Measurements from ENCODE around the gene CAMKK1.
"Not testable (repeated sequence)": the region's sequence is repeated elsewhere in the genome, so short reads cannot be mapped to it uniquely, and the experiment has no call there.

CAMKK1 gene

DNA sequence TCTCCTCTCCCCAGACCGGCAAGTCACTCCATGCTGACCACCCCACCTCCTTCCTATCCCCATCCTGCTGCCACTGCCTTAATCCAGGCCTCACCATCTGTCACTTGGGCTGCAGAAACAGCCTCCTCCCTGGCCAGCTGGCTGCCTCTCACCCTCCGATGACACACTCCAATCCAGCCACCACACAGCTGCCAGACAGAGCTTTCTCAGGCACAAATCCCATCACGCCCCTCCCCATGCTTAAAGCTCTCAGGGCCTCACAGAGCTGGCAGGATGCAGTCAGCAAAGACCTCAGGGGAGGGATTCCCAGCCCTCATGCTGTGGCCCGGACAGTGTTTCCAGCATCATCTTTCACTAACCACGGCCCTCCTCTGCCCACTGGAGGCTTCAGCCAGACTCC is 13.7 kb downstream of the CAMKK1 start:
- no peak for DNase-seq (ENCODE audit: low spot score)

DNA sequence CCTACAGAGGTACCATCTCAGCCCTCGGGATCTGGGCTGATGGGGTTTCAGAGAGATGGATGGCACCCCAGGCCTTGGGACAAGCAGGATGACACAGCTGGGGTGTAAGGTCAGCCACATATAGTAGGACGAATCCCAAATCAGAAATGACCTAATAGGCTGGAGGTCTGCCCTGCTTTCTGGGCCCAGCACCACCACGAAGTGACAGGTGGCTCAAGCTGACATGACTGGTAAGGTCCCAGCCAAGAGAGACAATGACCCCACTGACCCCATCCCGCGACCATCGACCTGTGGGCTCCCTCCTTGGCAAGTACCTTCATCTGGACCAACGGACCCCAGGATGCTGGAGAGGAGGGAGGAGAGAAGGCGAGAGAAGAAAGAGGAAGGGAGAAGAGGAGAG is 15.6 kb downstream of the CAMKK1 start:
- no peak for DNase-seq (ENCODE audit: low spot score)

DNA sequence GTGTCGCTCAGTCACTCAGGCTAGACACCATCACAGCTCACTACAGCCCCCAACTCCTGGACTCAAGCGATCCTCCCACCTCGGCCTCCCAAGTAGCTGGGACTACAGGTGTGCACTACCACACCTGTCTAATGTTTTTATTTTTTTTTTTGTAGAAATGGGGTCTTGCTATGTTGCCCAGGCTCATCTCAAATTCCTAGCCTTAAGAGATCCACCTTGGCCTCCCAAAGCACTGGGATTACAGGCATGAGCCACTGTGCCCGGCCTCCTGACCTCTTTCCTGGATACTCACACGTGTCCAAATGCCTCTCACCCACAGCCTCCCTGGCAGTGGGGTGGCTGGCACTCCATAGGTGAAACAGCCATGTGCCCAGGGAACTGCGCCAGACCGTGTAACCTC is 17.5 kb downstream of the CAMKK1 start:
- DNase-seq (ENCODE audit: low spot score) = no peak

DNA sequence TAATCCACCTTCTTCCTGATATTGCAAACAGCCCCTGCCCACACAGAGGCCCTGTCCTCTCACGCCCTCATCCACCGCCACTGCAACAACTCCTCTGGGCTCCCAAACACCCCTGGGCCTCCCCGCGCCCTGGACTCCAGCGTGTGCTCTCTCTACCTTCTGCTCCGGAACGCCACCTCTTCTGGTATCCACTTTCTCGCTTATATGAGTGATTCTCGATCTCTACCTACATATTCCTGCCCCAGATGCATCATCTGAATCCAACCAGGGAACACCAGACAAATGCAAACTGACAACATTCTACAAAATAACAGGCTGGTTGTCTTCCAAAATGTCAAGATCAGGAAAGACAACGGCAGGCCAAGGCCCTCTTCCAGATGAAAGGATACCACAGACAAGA is 19.0 kb downstream of the CAMKK1 start:
- DNase-seq (ENCODE audit: low spot score) = no peak

DNA sequence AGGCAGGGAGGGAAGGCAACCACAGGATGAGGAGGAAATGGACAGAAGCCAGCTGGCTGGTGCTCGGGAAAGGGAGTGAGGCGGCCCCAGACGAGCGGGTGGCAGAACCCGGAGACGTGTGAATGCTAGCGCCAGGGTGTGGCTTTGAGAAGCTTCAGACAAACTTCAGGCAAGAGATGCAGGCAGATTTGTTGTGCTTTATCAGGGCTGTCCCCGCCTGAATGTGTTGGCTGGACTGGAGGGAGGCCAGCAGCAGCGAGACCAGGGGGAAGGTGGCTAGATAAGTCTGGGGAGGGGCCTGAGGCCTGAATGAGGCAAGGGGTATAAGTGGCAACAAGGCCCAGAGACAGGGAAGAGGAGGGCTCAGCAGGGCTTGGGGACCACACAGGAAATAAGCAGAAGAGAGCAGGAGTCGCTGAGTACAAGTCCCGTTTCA is 22.0 kb downstream of the CAMKK1 start:
- DNase-seq (ENCODE audit: low spot score) = no peak

DNA sequence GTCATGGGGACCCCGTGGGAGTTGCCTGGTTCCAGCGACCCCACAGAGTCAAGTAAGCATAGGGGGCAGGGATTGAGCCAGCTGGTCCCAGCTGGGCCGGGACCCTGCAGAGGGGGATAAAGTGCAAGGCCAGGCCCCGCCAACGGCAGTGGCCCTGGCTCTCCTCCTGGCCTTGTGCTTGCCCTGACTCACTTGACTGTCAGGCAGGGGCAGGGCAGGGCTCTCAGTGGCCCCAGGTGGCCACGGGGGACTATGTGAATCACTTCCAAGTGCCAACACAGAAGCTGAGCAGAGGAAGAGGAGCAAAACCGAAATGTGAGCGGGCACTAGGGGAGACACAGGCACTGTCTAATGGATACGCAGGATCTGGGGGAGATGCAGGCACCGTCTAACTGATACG is 25.2 kb downstream of the CAMKK1 start:
- DNase-seq (ENCODE audit: low spot score) = no peak

DNA sequence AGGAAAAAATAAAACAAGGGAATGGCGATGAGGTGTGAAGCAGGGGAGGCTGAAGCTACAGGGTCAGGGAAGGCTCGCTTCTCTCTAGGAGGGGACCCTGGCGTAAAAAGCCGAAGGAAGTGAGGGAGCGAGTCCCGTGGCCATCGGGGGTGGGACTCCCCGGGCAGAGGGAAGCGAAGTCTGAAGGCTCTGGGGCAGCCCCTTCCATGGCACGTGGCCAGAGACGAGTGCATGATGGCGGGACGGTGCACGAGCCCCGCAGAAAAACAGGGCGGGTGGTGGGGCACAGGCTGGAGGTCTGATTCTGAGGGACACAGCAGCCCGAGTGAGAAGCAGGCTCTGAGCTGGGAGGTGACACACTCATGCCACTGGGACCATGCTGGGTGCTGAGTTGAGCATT is 25.7 kb downstream of the CAMKK1 start:
- no peak for DNase-seq (ENCODE audit: low spot score)

DNA sequence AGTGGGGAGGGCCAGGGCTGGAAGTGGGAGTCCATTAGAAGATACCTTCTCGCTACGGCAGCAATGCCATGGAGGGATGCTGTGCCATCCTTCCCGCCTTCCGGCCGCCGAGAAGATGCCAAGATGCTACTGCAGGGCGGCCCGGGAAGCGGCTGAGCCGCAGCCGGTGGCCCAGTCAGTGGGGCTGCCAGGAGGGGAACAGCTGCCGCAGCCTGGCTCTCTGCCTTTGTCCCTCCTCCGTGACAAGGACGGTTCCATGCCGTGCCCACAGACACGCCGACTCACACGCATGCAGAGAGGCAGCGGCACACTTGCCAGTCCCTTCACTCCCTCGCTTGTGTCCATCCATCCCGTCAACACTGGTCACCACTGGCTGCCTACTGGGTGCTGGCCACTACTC is 26.6 kb downstream of the CAMKK1 start:
- DNase-seq (ENCODE audit: low spot score) = no peak

DNA sequence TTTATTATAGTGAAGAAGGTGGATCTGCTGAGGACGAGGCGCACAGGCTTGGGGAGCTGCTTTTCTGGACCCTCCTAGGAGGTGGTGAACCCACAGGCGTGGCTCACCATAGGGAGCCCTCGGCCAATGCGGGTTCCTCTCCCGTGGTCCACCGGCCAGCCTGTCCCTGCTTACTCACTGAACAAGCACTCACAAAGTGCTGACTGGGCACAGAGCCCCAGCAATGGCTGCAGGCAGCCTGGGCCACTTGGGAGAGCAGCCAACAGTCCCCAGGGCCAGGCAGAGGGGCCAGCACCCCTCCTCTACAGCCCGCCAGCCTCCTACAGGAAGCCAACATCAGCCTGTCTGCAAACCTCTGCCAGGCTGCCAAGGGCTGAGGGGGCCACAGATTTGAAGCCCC is 27.7 kb downstream of the CAMKK1 start:
- no peak for DNase-seq (ENCODE audit: low spot score)

DNA sequence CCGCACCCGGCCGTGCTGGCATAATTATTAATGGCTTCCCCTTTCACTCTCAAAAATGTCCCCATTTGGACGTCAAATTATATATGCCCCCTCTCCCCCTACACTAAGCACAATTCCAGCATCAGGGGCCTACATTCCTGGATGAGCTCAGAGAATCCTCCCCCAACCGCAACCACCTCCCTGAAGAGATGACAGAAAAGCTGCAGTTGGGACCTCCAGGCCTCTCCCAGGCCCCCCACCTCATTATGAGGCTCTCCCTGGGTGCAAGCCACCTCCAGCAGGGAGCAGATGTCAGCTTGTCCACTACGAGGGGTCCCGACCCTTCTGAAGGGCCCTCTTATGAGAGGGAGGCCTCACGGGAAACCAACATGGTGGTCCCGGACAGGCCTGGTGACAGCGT is 28.3 kb downstream of the CAMKK1 start:
- no peak for DNase-seq (ENCODE audit: low spot score)

DNA sequence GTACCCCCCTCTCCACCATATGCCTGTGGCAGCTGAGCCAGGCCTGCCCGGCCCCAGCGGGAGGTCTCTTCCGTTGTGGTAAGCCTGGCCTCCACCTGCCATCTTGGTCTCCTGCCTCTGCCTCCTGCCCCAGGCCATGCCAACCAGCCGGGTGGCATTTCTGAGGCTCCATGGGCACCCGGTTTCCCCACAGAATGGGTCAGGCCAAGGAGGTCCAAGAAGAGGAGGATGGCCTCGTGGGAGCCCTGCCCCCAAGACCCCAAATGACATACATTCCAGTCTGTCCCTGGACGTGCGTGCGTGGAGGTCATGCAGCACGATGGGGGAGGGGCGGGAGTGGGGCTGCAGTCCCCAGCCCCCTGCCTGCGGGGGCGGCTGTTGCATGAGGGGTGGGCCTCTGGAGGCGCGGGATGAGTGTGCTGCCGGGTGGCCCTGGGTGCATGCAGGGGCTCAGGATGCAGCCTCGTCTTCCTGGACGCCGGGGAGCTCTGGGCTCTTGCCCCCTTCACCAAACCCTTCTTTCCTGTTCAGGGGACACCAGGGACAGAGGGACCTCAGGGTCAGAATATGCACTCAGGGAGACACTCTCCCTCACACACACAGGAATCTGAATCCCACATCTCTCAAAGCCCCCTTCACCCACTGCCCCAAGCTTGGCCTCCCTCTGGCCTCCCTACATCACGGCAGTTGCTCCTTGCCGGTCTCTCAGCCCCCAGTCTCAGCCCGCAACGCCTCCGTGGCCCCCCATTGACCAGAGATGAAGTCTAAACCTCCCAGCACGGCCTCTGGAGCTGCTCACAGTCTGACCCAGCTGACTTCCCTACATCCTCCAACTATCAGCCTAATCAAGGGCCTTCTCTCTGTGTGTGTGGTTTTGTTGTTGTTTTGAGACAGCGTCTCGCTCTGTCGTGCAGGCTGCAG is 30.8 kb downstream of the CAMKK1 start:
- DNase-seq (ENCODE audit: low spot score) = no peak

DNA sequence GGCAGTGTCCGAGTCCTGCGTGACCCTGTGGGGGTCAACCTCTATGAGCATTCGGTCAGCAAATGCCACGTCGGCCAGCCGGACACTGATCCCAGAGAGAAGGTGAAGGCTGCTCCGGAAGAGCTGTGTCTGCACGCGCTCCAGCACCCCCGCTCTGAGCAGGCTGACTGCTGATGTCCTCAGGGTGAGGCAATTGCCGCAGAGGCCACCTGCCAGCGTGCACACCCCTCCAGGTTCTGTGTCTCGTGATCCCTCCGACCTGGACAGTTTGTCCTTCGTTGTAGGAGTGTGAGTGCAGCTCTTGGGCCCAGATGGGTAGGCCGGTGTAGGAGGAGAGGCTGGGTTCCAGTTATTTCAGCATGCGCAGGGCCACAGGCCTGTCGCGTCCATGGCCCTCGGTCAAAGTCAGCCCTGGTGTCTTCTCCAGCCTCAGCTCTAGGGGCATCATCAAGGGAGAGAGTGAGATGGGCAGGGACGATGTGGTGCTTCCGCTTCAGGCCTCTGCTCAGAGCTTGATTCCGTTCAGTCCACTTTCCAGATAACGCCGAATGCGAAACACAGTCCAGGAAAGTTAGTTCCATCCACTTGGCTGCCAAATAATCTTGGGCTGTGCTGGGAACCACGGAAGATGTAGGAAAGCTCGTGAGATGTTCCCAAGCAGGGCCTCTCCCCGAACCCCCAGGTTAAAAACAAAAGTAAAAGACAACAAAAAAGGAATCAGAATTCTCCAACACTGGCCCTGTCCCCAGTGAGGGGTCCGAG is 31.7 kb downstream of the CAMKK1 start:
- DNase-seq (ENCODE audit: low spot score) = no peak

DNA sequence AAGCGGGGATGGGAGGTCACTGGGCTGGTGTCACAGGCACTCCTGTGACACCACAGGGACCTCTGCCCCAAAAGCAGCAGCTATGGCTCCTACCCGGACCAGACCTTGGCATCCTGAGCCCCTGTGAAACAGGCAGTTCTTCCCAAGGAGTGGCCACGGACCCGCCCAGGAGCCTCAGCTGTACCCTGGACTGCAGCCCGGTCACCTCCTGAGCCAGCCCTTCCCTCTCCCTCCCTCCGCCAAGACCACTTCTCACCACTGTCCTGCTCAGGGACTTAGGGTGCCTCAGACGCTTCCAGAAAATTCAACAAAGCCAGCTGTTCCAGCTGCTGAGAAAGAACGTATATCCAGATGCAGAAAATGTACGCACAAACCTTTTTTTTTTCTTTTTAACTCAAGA is 32.9 kb downstream of the CAMKK1 start:
- no peak for DNase-seq (ENCODE audit: low spot score)

DNA sequence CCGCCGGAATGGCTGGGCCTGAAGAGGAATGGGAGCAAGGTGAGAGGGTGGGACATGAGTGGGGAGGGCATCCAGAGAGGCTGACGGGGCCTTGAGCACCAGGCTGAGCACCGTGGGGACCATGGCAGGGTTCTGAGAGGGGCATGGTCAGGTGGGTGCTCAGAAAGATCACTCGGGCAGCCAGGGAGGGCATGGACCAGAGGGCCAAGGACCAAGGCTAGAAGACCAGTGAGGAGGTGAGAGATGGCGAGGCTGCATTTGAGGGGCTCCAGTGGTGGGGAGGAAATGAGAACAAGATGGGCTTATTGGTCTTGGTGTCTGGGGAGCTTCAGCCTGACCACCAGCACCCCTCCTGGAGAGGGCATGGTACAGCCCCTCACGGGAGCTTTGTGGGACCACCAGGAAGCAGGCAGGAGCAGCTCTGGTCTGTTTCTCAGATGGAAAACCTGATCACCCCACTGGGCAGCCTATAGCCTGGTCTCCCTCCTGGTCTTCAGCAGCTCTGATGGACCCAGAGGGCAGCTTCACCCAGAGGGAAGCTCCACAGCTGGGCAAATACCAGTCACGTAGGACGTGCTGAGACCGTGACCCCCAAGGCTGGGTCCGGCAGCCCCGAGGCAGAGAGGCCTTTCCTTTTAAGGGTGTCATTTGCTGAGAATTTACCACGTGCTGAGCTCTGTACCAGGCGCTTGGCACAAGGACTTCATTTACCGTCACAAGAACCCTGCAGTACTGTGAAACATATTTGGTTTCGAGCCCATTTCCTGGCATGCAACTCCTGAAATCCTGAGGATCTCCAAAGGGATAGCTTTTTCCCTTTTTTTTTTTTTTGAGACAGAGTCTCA is 35.4 kb downstream of the CAMKK1 start:
- no peak for DNase-seq (ENCODE audit: low spot score)

DNA sequence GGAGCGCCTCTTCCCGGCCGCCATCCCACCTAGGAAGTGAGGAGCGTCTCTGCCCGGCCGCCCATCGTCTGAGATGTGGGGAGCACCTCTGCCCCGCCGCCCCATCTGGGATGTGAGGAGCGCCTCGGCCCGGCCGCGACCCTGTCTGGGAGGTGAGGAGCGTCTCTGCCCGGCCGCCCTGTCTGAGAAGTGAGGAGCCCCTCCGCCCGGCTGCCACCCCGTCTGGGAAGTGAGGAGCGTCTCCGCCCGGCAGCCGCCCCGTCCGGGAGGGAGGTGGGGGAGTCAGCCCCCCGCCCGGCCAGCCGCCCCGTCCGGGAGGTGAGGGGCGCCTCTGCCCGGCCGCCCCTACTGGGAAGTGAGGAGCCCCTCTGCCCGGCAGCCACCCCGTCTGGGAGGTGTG is 38.6 kb downstream of the CAMKK1 start:
- DNase-seq (ENCODE audit: low spot score) = not testable (repeated sequence)

DNA sequence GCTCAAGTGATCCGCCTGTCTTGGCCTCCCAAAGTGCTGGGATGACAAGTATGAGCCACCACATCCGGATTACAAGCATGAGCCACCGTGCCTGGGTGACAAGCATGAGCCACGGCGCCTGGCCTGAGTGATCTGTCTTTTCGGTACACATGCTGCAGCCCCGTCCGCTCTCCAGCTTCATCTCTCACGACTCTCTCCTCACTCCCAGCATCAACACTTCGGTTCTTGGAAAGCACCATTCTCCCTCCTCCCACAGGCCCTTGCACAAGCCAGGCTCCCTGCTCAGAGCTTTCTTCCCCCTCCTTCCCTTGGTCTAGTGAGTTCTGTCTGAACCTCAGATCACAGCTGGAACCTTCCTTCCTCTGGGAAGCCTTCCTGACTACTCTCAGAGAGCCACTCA is 40.3 kb downstream of the CAMKK1 start:
- no peak for DNase-seq (ENCODE audit: low spot score)

DNA sequence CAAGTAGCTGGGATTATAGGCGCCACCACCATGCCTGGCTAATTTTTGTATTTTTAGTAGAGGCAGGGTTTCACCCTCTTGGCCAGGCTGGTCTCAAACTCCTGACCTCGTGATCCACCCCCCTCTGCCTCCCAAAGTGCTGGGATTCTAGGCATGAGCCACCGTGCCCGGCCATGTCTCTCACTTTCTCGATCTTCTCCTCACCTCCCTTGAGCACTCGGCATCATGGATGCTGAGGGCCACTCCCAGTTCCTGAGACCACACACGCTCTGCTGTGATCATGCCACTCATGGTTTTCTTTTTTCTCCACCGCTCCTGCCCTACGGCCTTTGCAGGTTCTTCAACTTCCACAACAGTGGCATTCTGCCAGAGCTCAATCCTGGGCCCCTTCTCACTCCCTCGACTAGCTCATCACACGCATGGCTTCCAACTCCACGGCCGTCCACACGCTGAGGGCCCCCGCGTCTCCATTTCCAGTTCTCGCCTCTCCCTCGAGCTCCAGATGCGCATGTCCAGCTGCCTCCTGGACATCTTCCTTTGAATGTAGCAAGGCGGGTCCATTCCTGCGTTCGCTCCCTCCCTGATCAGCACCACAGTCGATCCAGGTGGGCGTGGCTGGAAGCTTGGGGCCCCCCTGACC is 41.3 kb downstream of the CAMKK1 start:
- DNase-seq (ENCODE audit: low spot score) = no peak

DNA sequence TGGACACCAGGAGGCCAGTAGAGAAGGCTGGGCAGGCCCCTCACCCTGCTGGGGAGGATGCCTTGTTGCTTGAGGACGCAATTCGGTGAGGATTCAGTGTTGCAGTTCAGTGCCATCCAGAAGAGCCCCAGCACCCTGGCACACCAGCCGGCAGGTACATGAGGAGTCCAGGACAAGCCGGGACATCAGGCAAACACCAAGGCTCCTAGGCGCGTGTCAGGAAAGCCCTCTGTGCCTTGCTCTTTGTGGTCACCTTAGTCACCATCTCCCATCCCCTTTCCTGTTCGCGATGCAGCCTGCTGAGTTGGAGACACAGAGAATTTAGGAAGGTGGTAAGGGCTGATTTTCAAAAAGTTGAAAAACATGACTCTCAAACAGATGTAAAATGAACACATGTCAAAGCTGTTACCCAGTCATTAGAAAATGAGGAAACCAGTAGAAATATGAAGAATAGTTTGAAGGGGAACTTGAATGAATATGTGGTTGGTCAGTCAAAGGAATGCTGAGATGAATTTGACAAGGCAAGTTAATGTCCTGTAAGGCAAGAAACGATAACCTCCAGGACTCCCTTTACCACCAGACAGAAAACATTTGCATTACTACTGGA is 44.5 kb downstream of the CAMKK1 start:
- DNase-seq (ENCODE audit: low spot score) = no peak

DNA sequence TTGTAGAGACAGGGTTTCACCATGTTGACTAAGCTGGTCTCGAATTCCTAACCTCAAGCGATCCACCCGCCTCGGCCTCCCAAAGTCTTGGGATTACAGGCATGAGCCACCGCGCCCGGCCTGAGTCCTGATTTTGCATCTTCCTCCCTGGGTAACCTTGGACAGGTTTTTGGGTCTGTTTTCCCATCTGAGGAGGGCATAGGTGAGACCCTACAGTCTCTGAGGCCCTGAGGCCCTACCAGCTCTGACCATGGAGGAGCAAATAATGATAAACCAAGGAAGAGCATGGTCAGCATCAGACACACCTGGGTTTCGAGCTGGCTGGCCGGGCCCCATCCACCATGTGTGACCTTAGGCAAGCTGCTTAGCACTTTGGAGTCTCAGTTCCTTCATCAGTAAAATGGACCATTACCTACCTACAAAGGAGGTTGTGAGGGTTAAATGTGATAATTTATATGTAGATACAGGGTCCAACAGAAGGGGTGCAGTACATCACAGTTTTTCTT is 45.6 kb downstream of the CAMKK1 start:
- no peak for DNase-seq (ENCODE audit: low spot score)

DNA sequence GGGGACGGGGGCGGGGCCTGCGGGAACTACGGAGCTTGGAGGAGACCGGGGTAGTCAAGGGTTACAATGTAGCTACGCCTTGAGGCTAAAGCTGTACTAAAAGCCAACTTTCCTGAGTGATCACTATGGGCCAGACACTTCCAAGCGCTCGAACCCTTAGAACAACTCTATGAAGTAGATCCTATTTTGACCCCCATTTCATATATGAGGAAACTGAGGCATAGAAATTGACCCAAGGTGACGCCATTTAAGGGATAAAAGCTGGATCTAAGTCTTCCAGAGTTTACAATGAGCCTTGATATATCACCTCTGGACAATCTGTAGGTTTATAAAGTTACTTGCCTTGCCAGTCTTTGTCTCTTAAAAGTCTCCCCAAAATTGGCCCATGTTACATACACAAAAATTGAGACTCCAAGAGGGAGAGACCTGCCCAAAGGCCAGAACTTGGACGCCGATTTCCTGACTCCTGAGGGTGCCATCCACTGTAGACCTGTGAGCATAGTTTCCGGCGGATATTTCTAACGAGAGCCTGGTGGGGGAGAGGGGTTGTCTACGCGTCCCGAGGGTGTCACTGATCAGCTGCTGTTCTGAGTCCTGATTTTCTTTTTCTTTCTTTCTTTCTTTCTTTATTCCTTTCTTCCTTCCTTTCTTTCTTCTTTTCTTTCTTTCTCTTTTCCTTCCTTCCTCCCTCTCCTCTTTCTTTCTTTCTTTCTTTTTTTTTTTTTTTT is 46.3 kb downstream of the CAMKK1 start:
- DNase-seq (ENCODE audit: low spot score) = no peak
